WERI-Rb-1 (cell line): ENCODE data around the gene ILKAP.

Experiments
- DNase-seq: peaks from one replicate; pipeline ENCODE4 v3.0.0-alpha.2; 2020
- H3K27ac ChIP-seq: fragments of 250-450 bp; sonication (Bioruptor Pico); 2 replicates; pipeline ENCODE4 v1.5.1; 2020; ENCODE audit warnings: mild to moderate bottlenecking, moderate library complexity
- H3K27me3 ChIP-seq: fragments of 250-450 bp; sonication (Bioruptor Pico); 2 replicates; pipeline ENCODE4 v1.5.1; 2021; ENCODE audit warnings: mild to moderate bottlenecking, low read depth, moderate library complexity; ENCODE audit not compliant: insufficient read depth, severe bottlenecking
- H3K36me3 ChIP-seq: fragments of 250-450 bp; sonication (Bioruptor Pico); 2 replicates; pipeline ENCODE4 v1.5.1; 2020; ENCODE audit warnings: mild to moderate bottlenecking, moderate library complexity
- H3K4me3 ChIP-seq: 2 replicates; pipeline ENCODE4 v1.5.1; 2011; ENCODE audit warnings: low read depth, mild to moderate bottlenecking, control low read depth, low read length
- H3K9me3 ChIP-seq: fragments of 250-450 bp; sonication (Bioruptor Pico); 2 replicates; pipeline ENCODE4 v1.5.1; 2021; ENCODE audit warnings: mild to moderate bottlenecking, moderate library complexity; ENCODE audit not compliant: severe bottlenecking
- CTCF ChIP-seq: IDR thresholded peaks from 2 replicates; pipeline ENCODE4 v1.5.1; 2011; ENCODE audit warnings: low read depth, mild to moderate bottlenecking, control low read depth, inconsistent platforms, low read length

The ILKAP gene

GRCh38 chr2:238150686-238151085 lies 52.8 kb downstream of the ILKAP start:
- Histone ChIP-seq H3K36me3 (no peaks in the 10 kb centered on the region), H3K27me3 (no peaks in the 10 kb centered on the region), H3K27ac (no peak overlapping the region), H3K4me3 (no peak overlapping the region), H3K9me3 (peaks cover 2% of the 10 kb centered on the region)
- no peak for DNase-seq
- no peak for TF ChIP-seq CTCF

- TF ChIP-seq CTCF: no peak
- Histone ChIP-seq H3K27me3 (no peaks in the 10 kb centered on the region), H3K27ac (no peak overlapping the region), H3K4me3 (no peak overlapping the region), H3K36me3 (no peaks in the 10 kb centered on the region), H3K9me3 (peaks cover 2% of the 10 kb centered on the region)
- DNase-seq: no peak
Measured at GRCh38 chr2:238149841-238150572, 53.5 kb downstream of the ILKAP start.

- Histone ChIP-seq H3K36me3 (no peaks in the 10 kb centered on the region), H3K27me3 (no peaks in the 10 kb centered on the region), H3K4me3 (no peak overlapping the region), H3K9me3 (peaks cover under 1% of the 10 kb centered on the region), H3K27ac (no peak overlapping the region)
- no peak for TF ChIP-seq CTCF
- no peak for DNase-seq
Measured at GRCh38 chr2:238148981-238149380, 54.5 kb downstream of the ILKAP start.

GRCh38 chr2:238146884-238147544 lies 56.5 kb downstream of the ILKAP start:
- TF ChIP-seq CTCF: no peak
- DNase-seq: peak; percentile 68

GRCh38 chr2:238145851-238146250 lies 57.6 kb downstream of the ILKAP start:
- no peaks in the 10 kb centered on the region for H3K27me3 ChIP-seq
- H3K9me3 ChIP-seq: no peaks in the 10 kb centered on the region
- no peaks in the 10 kb centered on the region for H3K36me3 ChIP-seq
- no peak for TF ChIP-seq CTCF
- H3K27ac ChIP-seq: no peak overlapping the region
- H3K4me3 ChIP-seq: no peak overlapping the region
- no peak for DNase-seq

More at GRCh38 chr2:238146884-238147544, 56.5 kb downstream of the ILKAP start:
- Histone ChIP-seq H3K27me3 (no peaks in the 10 kb centered on the region), H3K27ac (no peak overlapping the region), H3K4me3 (no peak overlapping the region), H3K9me3 (no peaks in the 10 kb centered on the region), H3K36me3 (no peaks in the 10 kb centered on the region)

- no peak overlapping the region for H3K27ac ChIP-seq
- no peaks in the 10 kb centered on the region for H3K36me3 ChIP-seq
- TF ChIP-seq CTCF: no peak
- H3K27me3 ChIP-seq: no peaks in the 10 kb centered on the region
- no peaks in the 10 kb centered on the region for H3K9me3 ChIP-seq
- H3K4me3 ChIP-seq: no peak overlapping the region
- no peak for DNase-seq
Measured at GRCh38 chr2:238145046-238145445, 58.4 kb downstream of the ILKAP start.
